HCT116 (cell line): Measurements from ENCODE around the gene ALX4. TPM values are rescaled to one million over a fixed set of nuclear protein-coding genes. Genes with fewer than 3 reads are reported as not detected.

Source experiments
- ATAC-seq: fragments of 200-7000 bp; cut with Tn5 transposase; 2 replicates; pipeline ENCODE4 v1.9.1; 2020; ENCODE audit warnings: mild to moderate bottlenecking, moderate library complexity
- BruUV-seq: library from RNA; stranded (reverse); fragments of 400-500 nt; replicated peaks from 2 replicates; lab custom pipeline; 2021; lab: Mats Ljungman, UMichigan
- CTCF ChIA-PET: fragments of 300-600 bp; sonication (Branson Sonifier 250); formaldehyde crosslinking; loops from one replicate; lab custom pipeline; 2021; ENCODE audit warnings: antibody characterized with exemption; lab: Charles Lee
- POLR2A ChIA-PET: fragments of 300-600, 350-600 bp; sonication (Branson Sonifier 250); formaldehyde crosslinking; loops from one replicate; lab custom pipeline; 2021; ENCODE audit warnings: antibody characterized with exemption; lab: Charles Lee
- RAD21 ChIA-PET, 2 experiments: fragments of 300-600 bp; sonication (Branson Sonifier 250); formaldehyde crosslinking; loops; one replicate each; lab custom pipeline; 2023; ENCODE audit warnings: low total read pairs in 2 of 2; ENCODE audit not compliant: uncharacterized antibody in 2 of 2, unreplicated experiment in 2 of 2, low non-redundant PET in 1 of 2; lab: Charles Lee
- DNase-seq: peaks from one replicate; pipeline ENCODE4 v3.0.0-alpha.2; 2010; ENCODE audit warnings: low read depth, low spot score
- H2AFZ ChIP-seq: fragments of 200-600 bp; shearing (Covaris generic), sonication (generic); 2 replicates; pipeline ENCODE4 v1.6.1; 2017; ENCODE audit warnings: low read depth, mixed run types, mixed read lengths, antibody characterized with exemption, low read length; ENCODE audit not compliant: poor library complexity, severe bottlenecking
- H3K27ac ChIP-seq: 2 replicates; pipeline ENCODE4 v1.5.1; 2012; ENCODE audit warnings: low read depth, low read length
- H3K27me3 ChIP-seq: fragments of 200-600 bp; sonication (generic); 2 replicates; pipeline ENCODE4 v1.6.1; 2016; ENCODE audit warnings: mixed run types, low read length, mixed read lengths; ENCODE audit not compliant: insufficient read depth
- H3K36me3 ChIP-seq, 2 experiments: fragments of 200-500 bp in 1 of 2; fragments of 200-600 bp in 1 of 2; sonication (Bioruptor generic) in 1 of 2; sonication (generic) in 1 of 2; 2 replicates each; pipeline versions ENCODE4 v1.5.1 to v1.6.1; 2014 to 2016; ENCODE audit warnings: low read length in 2 of 2, inconsistent platforms in 1 of 2, mixed read lengths in 1 of 2, mixed run types in 1 of 2; ENCODE audit not compliant: insufficient read depth in 2 of 2, control insufficient read depth in 1 of 2
- H3K4me1 ChIP-seq, 2 experiments: fragments of 200-600 bp in 1 of 2; sonication (generic) in 1 of 2; 2 replicates each; pipeline versions ENCODE4 v1.5.1 to v1.6.1; 2012 to 2017; ENCODE audit warnings: low read length in 2 of 2, inconsistent platforms in 1 of 2, mild to moderate bottlenecking in 1 of 2, mixed read lengths in 1 of 2, mixed run types in 1 of 2, moderate library complexity in 1 of 2; ENCODE audit not compliant: insufficient read depth in 2 of 2, control insufficient read depth in 1 of 2
- H3K4me2 ChIP-seq: fragments of 200-600 bp; sonication (generic); 2 replicates; pipeline ENCODE4 v1.6.1; 2017; ENCODE audit warnings: mixed run types, low read length, mixed read lengths
- H3K4me3 ChIP-seq, 2 experiments: fragments of 200-600 bp in 1 of 2; sonication (generic) in 1 of 2; replicated peaks in 1 of 2; 2 replicates each; pipeline ENCODE4 v1.5.1; 2011 to 2016; ENCODE audit warnings: low read length in 2 of 2, control low read depth in 1 of 2, low read depth in 1 of 2, mild to moderate bottlenecking in 1 of 2, mixed read lengths in 1 of 2, mixed run types in 1 of 2
- H3K79me2 ChIP-seq: fragments of 200-600 bp; sonication (generic); 2 replicates; pipeline ENCODE4 v1.6.1; 2017; ENCODE audit warnings: mild to moderate bottlenecking, mixed run types, low read length, moderate library complexity, mixed read lengths; ENCODE audit not compliant: insufficient read depth
- H3K9ac ChIP-seq: fragments of 200-600 bp; sonication (generic); 2 replicates; pipeline ENCODE4 v1.6.1; 2016; ENCODE audit warnings: low read length, mixed read lengths
- H3K9me2 ChIP-seq: fragments of 200-600 bp; sonication (generic), shearing (Covaris generic); 2 replicates; pipeline ENCODE4 v1.6.1; 2017; ENCODE audit warnings: mixed run types, mild to moderate bottlenecking, moderate library complexity; ENCODE audit not compliant: insufficient read depth
- H3K9me3 ChIP-seq, 2 experiments: fragments of 200-500 bp in 1 of 2; fragments of 200-600 bp in 1 of 2; sonication (Bioruptor generic) in 1 of 2; sonication (generic) in 1 of 2; 2 replicates each; pipeline ENCODE4 v1.6.1; 2014 to 2017; ENCODE audit warnings: low read length in 2 of 2, mixed read lengths in 2 of 2, inconsistent platforms in 1 of 2, low read depth in 1 of 2, mild to moderate bottlenecking in 1 of 2, mixed run types in 1 of 2, moderate library complexity in 1 of 2; ENCODE audit not compliant: control insufficient read depth in 1 of 2, insufficient read depth in 1 of 2
- H4K20me1 ChIP-seq: fragments of 200-600 bp; sonication (generic), shearing (Covaris generic); 2 replicates; pipeline ENCODE4 v1.6.1; 2017; ENCODE audit warnings: mixed run types, mild to moderate bottlenecking, moderate library complexity; ENCODE audit not compliant: insufficient read depth
- CBX3 ChIP-seq: IDR thresholded peaks from 2 replicates; pipeline ENCODE4 v1.6.1; 2012; ENCODE audit warnings: low read depth
- CEBPB ChIP-seq: IDR thresholded peaks from 2 replicates; pipeline ENCODE4 v1.6.1; 2012; ENCODE audit warnings: low read depth
- ELF1 ChIP-seq: IDR thresholded peaks from 2 replicates; pipeline ENCODE4 v1.6.1; 2012; ENCODE audit warnings: low read depth, borderline replicate concordance
- EZH2phosphoT487 ChIP-seq: fragments of 200-600 bp; IDR thresholded peaks from 2 replicates; pipeline ENCODE4 v1.6.1; 2018; ENCODE audit warnings: antibody characterized with exemption, borderline replicate concordance
- JUND ChIP-seq: IDR thresholded peaks from 2 replicates; pipeline ENCODE4 v1.6.1; 2012
- MAX ChIP-seq: IDR thresholded peaks from 2 replicates; pipeline ENCODE4 v1.6.1; 2012
- POLR2A ChIP-seq: IDR thresholded peaks from 2 replicates; pipeline ENCODE4 v1.7.0; 2011; ENCODE audit warnings: borderline replicate concordance; ENCODE audit not compliant: insufficient read depth, insufficient read length; ENCODE audit errors: extremely low read depth
- POLR2AphosphoS5 ChIP-seq: IDR thresholded peaks from 2 replicates; pipeline ENCODE4 v1.6.1; 2011; ENCODE audit warnings: mild to moderate bottlenecking, low read depth, low read length, moderate library complexity
- REST ChIP-seq: IDR thresholded peaks from 2 replicates; pipeline ENCODE4 v1.6.1; 2012; ENCODE audit warnings: low read depth
- SP1 ChIP-seq: IDR thresholded peaks from 2 replicates; pipeline ENCODE4 v1.6.1; 2012; ENCODE audit warnings: low read depth
- SRF ChIP-seq: IDR thresholded peaks from 2 replicates; pipeline ENCODE4 v1.6.1; 2012; ENCODE audit warnings: low read depth
- YY1 ChIP-seq: IDR thresholded peaks from 2 replicates; pipeline ENCODE4 v1.6.1; 2011; ENCODE audit warnings: low read length, low read depth, moderate library complexity, mild to moderate bottlenecking; ENCODE audit not compliant: insufficient replicate concordance; ENCODE audit errors: extremely low read depth
- intact Hi-C: fragments of 100-400 bp; cut with micrococcal nuclease; formaldehyde crosslinking; loops from 2 replicates; pipeline ENCODE4 v1.10.0; 2022
- total RNA-seq: library from RNA; stranded (reverse); gene quantifications from one replicate; pipeline ENCODE4 v1.2.1, GENCODE V29; 2021; ENCODE audit not compliant: unreplicated experiment
- TF ChIP-seq, protein P1 (sequence below), 3 experiments: fragments of 200-600 bp in 1 of 3; sonication (generic) in 1 of 3; IDR thresholded peaks in 2 of 3; conservative IDR thresholded peaks in 1 of 3; 2 replicates each; pipeline ENCODE4 v1.5.1; 2012 to 2017; ENCODE audit warnings: low read depth in 2 of 3, low read length in 2 of 3, antibody characterized with exemption in 1 of 3, borderline replicate concordance in 1 of 3, control low read depth in 1 of 3, mild to moderate bottlenecking in 1 of 3, mixed read lengths in 1 of 3, mixed run types in 1 of 3, moderate library complexity in 1 of 3; ENCODE audit not compliant: insufficient read depth in 1 of 3

The ALX4 gene
- total RNA-seq, 1 experiment from 2014 or later: not detected

DNA sequence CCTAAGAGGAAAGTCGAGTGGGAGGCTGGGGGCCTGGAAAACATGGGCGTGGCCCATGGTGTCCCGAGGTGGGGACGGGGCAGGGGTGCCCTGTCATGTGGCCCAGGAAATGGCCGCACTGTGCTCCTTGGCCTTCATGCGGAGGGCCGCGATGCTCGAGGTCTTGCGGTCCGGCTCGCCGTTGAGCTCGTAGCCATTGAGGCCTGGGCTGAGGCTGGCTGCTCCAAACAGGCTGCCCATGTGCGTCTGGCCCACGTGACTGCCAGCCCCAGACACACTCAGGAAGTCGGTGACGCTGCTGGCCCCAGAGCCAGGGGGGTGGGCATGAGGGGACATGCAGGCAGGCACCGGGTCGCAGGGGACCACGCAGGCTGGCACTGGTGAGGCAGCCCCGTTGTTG, 45.2 kb downstream of the ALX4 start:
- CTCF ChIA-PET: no interaction called here

GRCh38 chr11:44264438-44264749, 45.5 kb downstream of the ALX4 start:
- intact Hi-C loops: no loop called here
- H3K4me2 ChIP-seq: no peak overlapping the region
- no peaks in the 10 kb centered on the region for H4K20me1 ChIP-seq
- no peak for DNase-seq
- CTCF ChIA-PET: no interaction called here
- TF ChIP-seq EZH2phosphoT487 (no peak), CEBPB (no peak), ELF1 (no peak), REST (no peak), POLR2A (no peak), SP1 (no peak), CBX3 (no peak), JUND (no peak), YY1 (no peak), POLR2AphosphoS5 (no peak), MAX (no peak), SRF (no peak)
- TF ChIP-seq, protein P1, sequence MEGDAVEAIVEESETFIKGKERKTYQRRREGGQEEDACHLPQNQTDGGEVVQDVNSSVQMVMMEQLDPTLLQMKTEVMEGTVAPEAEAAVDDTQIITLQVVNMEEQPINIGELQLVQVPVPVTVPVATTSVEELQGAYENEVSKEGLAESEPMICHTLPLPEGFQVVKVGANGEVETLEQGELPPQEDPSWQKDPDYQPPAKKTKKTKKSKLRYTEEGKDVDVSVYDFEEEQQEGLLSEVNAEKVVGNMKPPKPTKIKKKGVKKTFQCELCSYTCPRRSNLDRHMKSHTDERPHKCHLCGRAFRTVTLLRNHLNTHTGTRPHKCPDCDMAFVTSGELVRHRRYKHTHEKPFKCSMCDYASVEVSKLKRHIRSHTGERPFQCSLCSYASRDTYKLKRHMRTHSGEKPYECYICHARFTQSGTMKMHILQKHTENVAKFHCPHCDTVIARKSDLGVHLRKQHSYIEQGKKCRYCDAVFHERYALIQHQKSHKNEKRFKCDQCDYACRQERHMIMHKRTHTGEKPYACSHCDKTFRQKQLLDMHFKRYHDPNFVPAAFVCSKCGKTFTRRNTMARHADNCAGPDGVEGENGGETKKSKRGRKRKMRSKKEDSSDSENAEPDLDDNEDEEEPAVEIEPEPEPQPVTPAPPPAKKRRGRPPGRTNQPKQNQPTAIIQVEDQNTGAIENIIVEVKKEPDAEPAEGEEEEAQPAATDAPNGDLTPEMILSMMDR (IDR thresholded peaks at IDR 0.05 in 2 of 3, conservative IDR thresholded peaks at IDR 0.05 in 1 of 3; ENCODE audit: borderline replicate concordance in 1 of 3, insufficient read depth in 1 of 3, low read depth in 2 of 3, low read length in 2 of 3): no peak
- H3K9me3 ChIP-seq: no peaks in the 10 kb centered on the region
- no peaks in the 10 kb centered on the region for H3K27me3 ChIP-seq
- H3K79me2 ChIP-seq: no peaks in the 10 kb centered on the region
- POLR2A ChIA-PET: no interaction called here
- no peak overlapping the region for H3K9ac ChIP-seq
- no peaks in the 10 kb centered on the region for H3K4me1 ChIP-seq
- no peaks in the 10 kb centered on the region for H3K9me2 ChIP-seq
- no peak for ATAC-seq
- no peak overlapping the region for H2AFZ ChIP-seq
- no peaks in the 10 kb centered on the region for H3K36me3 ChIP-seq
- no TSS peak for BruUV-seq
- RAD21 ChIA-PET: no interaction called here
- H3K27ac ChIP-seq: no peak overlapping the region
- no peak overlapping the region for H3K4me3 ChIP-seq

More for the DNA sequence above, 45.2 kb downstream of the ALX4 start:
- no peaks in the 10 kb centered on the region for H3K79me2 ChIP-seq
- no peak overlapping the region for H3K27ac ChIP-seq
- POLR2A ChIA-PET: no interaction called here
- TF ChIP-seq EZH2phosphoT487: no peak
- TF ChIP-seq CBX3: no peak
- TF ChIP-seq ELF1: no peak
- TF ChIP-seq, all 23 proteins: peak for 0
- intact Hi-C loops: no loop called here
- RAD21 ChIA-PET: no interaction called here
- H3K9ac ChIP-seq: no peak overlapping the region
- H4K20me1 ChIP-seq: no peaks in the 10 kb centered on the region
- H3K27me3 ChIP-seq: no peaks in the 10 kb centered on the region
- no peaks in the 10 kb centered on the region for H3K4me1 ChIP-seq
- H3K4me2 ChIP-seq: no peak overlapping the region
- no peak overlapping the region for H2AFZ ChIP-seq
- H3K9me2 ChIP-seq: no peaks in the 10 kb centered on the region
- H3K36me3 ChIP-seq: no peaks in the 10 kb centered on the region
- no peaks in the 10 kb centered on the region for H3K9me3 ChIP-seq
- DNase-seq (no peak), ATAC-seq (no peak)
- H3K4me3 ChIP-seq: no peak overlapping the region
- no TSS peak for BruUV-seq
